ENCODE results near the gene SLC37A1.
A peak's percentile ranks its signal among the peaks of the same experiment; 100 is the strongest.

The SLC37A1 gene

DNA sequence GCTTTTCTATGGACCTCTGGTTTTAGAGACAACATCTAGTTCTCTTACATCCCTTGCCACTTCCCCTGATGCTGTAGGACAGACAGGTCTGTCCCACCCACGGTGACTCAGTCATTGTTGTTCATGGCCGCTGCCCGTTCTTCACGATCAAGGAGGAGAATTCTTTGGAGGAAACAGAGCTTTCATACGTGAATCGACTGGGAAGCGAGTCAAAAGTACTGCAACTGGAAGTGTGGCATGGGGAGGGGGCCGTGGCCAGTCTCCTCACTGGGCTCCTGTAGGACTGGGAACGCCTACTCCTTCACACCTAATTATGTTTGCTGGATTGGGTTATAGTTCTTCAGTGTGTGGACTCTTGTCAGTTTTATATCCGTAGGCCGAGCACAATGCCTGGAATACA is 4.4 kb upstream of the SLC37A1 start:
- DNase-seq, result no peak

GRCh38 chr21:42512346-42513034 is 1.2 kb upstream of the SLC37A1 start:
- DNase-seq, result no peak

DNA sequence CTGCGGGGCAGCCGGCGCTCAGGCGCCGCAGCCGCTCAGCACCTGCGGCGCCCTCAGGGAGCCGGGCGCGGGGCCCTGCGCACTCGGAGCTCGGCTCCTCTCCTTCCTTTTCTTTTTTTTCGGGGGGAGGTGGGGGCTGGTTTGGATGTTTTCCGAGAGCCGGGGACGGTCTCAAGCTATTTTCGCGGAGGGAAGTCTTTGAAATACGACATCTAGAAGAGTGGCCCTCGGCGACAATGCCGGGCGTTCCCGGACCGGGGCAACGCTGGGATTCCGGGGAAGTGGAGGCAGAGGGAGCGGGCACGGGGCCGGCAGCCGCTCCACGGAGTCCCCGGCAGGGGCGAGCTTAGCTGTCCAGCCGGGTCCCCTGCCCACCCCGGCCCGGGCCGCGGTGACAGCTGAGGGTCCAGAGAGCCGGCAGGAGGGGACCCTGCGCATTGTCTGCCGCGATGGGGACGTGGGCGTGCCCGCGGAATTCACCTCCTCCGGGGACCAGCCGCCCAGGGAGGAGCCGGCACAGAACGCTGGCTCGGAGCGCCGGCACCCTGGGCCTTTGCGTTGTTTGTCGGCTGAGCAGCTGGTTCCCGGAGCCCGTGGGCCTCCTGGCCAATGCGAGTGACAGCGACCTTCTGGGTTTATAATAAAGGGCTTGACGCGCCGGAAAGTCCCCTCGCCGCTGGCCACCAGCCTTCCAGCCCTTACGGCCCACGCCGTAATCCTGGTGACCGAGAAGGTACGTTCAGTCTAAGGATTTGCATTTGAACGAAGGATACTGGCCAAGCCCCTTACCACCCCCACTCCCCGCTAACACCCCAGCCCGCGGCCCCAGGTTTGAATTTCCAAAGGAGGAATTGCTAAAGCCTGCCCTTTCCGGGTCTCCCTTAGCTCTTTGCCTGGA is 582 bp downstream of the SLC37A1 start:
- peak; percentile 63 to 71 for DNase-seq

- no peak for DNase-seq
Measured at GRCh38 chr21:42514883-42515228, 1.2 kb downstream of the SLC37A1 start.

DNA sequence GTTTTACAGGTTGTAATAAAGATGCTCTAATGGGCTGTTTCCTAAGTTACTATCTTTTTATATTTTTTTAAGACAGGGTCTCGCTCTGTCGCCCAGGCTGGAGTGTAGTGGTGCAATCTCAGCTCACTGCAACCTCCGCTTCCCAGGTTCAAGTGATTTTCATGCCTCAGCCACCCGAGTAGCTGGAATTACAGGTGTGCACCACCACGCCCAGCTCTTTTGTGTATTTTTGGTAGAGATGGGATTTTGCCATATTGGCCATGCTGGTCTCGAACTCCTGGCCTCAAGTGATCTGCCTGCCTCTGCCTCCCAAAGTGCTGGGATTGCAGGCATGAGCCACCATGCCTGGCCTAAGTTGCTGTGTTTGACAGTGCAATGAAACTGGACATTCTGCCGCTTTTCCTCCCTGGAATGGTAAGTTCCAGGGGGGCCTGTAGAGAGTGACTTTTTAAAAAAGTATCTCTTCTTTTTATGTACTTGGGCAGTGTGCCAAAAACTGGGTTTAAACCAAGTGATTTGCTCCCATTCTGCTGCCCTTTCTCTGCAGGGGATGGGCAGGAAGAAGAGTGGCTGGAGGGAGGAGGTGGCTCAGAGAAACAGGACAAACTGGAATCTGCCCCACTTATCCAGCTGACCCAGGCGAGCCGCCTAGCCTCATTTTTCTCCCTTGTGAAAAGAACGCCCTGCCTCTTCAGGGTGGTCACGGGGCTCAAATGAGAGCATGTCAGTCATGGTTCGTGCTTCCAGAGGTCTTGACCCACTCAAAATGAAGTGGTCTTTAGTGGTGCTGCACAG is 2.3 kb downstream of the SLC37A1 start:
- DNase-seq, result no peak

- DNase-seq, result no peak
Measured at GRCh38 chr21:42518215-42518614, 4.6 kb downstream of the SLC37A1 start.

- DNase-seq, result no peak
Measured at GRCh38 chr21:42518626-42519025, 5.0 kb downstream of the SLC37A1 start.

- DNase-seq, result no peak
Measured at GRCh38 chr21:42520628-42521253, 7.1 kb downstream of the SLC37A1 start.

- DNase-seq, result no peak
Measured at GRCh38 chr21:42521384-42521783, 7.7 kb downstream of the SLC37A1 start.

DNA sequence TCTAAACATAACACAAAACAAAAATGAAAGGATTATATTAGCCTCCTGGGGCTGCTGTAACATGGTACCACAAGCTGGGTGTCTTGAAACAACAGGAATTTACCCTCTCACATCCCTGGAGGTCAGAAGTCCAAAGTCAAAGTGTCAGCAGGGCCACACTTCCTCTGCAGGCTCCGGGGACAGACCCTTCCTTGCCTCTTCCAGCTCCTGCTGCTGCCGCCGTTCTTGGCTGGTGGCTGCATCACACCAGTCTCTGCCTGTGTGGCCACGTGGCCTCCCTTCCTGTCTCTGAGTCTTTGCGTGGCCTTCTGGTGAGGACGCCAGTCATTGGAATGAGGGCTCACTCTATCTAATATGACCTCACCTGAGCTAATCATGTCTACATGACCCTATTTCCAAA is 8.2 kb downstream of the SLC37A1 start:
- no peak for DNase-seq

- DNase-seq, result no peak
Measured at GRCh38 chr21:42522271-42522670, 8.6 kb downstream of the SLC37A1 start.

DNA sequence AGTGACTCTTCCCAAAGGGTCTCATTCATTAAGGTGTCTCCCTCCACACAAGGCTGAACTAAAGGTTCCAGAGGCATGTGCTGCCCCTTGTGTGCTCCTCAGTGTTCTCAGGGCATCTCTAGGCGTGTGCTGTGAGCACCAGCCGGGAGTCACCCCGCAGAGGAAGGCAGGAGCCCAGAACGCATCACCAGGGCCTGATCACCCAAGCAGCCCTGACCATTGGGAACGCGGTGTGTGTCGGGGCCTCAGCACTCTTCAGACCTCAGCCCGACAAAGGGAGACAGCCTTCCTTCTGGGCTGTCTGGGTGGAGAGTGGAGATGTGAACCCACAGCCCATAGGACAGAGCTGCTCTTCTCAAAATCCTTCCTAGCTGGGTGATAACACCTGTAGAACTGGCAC is 9.1 kb downstream of the SLC37A1 start:
- DNase-seq, result no peak

GRCh38 chr21:42523211-42523610 is 9.6 kb downstream of the SLC37A1 start:
- DNase-seq, result no peak

DNA sequence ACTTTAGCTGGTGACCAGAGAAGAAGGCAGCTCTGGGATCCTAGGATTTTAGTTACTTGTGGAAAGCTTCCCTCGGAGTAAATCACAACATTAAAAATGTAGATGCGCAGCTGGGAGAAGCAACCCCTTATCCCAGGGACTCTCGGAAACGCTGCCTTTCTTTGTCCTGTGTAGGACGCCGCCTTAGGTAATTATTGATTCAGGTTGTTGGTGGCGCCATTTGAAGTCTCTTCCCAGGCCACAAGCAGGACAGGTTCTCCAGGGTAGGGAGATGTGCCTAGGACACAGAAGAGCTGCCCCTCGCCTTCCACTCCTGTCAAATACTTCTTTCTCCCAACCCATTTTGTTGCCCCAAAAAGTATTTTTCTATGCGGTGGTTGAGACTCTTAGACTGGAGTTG is 10.3 kb downstream of the SLC37A1 start:
- no peak for DNase-seq

- DNase-seq, result peak in 1 of 2 experiments; percentile 15
Measured at GRCh38 chr21:42524341-42525028, 10.8 kb downstream of the SLC37A1 start.

DNA sequence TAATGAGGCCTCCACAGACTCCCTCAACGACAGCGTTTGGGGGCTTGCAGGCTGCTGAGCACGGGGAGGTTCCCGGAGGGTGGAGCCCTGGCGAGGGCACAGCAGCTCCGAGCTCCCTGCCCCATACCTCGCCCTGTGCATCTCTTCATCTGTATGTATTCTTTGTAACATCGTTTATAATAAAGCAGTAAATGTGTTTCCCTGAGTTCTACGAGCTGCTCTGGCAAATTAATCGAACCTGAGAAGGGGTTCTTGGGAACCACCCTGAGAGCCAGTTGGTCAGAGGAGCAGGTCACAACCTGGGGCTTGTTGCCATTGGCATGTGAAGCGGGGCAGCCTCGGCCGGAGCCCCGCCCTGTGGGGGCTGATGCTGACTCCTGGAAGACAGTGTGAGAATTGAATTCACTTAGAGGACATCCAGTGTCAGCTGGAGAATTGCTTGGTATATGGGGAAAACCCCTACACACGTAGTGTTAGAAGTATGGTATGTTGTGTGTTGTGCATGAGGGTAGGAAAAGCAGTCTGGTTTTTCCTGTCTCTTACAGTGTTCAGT is 11.5 kb downstream of the SLC37A1 start:
- DNase-seq, result no peak

GRCh38 chr21:42525676-42526378 is 12.2 kb downstream of the SLC37A1 start:
- no peak for DNase-seq

DNA sequence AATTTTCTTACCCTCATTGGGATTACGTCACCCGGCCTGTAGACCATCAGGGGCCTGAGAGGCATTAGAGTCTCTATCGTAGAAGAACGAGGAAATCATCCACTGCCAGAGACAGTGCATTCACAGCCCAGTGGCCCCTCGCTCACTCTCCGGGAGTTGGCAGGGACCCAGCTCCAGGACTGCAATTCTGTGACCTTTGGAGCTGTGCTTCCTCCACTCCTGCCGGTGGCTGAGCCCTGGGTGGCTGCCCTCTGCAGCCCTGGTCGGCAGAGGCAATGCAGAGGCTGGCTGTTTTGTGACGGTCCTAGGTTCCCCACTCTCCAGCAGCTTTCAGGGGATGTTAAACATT is 12.7 kb downstream of the SLC37A1 start:
- DNase-seq, result no peak

GRCh38 chr21:42527127-42527488 is 13.5 kb downstream of the SLC37A1 start:
- no peak for DNase-seq

DNA sequence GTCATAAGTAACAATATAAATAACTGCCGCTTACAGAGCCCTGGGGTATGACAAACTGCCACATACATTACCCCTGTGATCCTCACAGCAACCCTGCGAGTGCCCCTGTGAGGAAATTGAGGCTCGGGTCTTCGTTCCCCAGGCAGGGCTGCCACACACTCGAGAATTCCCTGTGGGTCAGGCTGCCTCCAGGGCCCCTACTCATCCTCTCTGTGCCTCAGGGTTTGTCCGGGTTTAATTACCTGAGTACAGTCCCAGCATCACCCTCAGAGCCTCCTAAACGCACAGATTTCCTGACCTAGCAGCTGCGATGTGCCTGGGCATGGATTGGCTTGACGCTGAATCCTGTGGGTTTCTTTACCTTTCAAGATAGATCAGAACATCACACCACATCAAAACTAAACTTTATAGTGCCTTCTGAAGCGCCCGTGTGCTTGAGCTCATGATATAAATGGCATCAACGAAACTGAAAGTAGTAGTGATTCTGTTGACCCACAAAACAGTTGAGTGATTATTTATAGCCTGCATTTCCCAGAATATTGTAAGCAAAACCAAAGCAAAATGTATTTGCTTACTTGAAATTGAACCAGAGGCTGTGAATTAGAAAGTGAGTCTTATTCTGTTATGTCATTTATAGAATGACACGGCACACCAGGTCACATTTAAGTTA is 14.0 kb downstream of the SLC37A1 start:
- DNase-seq, result peak; percentile 19 to 39

- peak in 1 of 2 experiments; percentile 37 for DNase-seq
Measured at GRCh38 chr21:42530167-42530518, 16.5 kb downstream of the SLC37A1 start.
